GM11168 (cell line): ENCODE data around the gene ENTPD6.
"Not testable (repeated sequence)": the region's sequence is repeated elsewhere in the genome, so short reads cannot be mapped to it uniquely, and the experiment has no call there.

Experiments
- in situ Hi-C: fragments of 300-500 bp; cut with MboI; formaldehyde crosslinking; loops from one replicate; pipeline ENCODE4 v1.12.0; 2022; ENCODE audit warnings: low sequenced_read_pairs; ENCODE audit not compliant: unreplicated experiment

ENTPD6 gene

GRCh38 chr20:25195014-25195961, at the start of gene ENTPD6:
TSS of gene ENTPD6 (plus strand) at chr20:25195712. CDS start at chr20:25206537, 10,825 bp downstream.
- in situ Hi-C loops = loop anchor here (25.0 kb wide), 1 partner anchor 183 kb away; no protein-coding TSS in a partner anchor

- in situ Hi-C loops = no loop called here
Measured at GRCh38 chr20:25146976-25147375, 48.5 kb upstream of the ENTPD6 start.

GRCh38 chr20:25147716-25148115, 47.8 kb upstream of the ENTPD6 start:
- in situ Hi-C loops = no loop called here

GRCh38 chr20:25148181-25148981, 47.1 kb upstream of the ENTPD6 start:
- in situ Hi-C loops = no loop called here

- in situ Hi-C loops = no loop called here
Measured at GRCh38 chr20:25148982-25149846, 46.3 kb upstream of the ENTPD6 start.

GRCh38 chr20:25150016-25150415, 45.5 kb upstream of the ENTPD6 start:
- in situ Hi-C loops = no loop called here

- in situ Hi-C loops = no loop called here
Measured at GRCh38 chr20:25158043-25158442, 37.5 kb upstream of the ENTPD6 start.

- in situ Hi-C loops = no loop called here
Measured at GRCh38 chr20:25160467-25160866, 35.0 kb upstream of the ENTPD6 start.

GRCh38 chr20:25160897-25161296, 34.6 kb upstream of the ENTPD6 start:
- in situ Hi-C loops = no loop called here

GRCh38 chr20:25165128-25165527, 30.4 kb upstream of the ENTPD6 start:
- in situ Hi-C loops = no loop called here

- in situ Hi-C loops = not testable (repeated sequence)
Measured at GRCh38 chr20:25166105-25166782, 29.3 kb upstream of the ENTPD6 start.

GRCh38 chr20:25173321-25173720, 22.2 kb upstream of the ENTPD6 start:
- in situ Hi-C loops = no loop called here

- in situ Hi-C loops = no loop called here
Measured at GRCh38 chr20:25173886-25174308, 21.6 kb upstream of the ENTPD6 start.

- in situ Hi-C loops = loop anchor here (25.0 kb wide), 1 partner anchor 164 kb away; no protein-coding TSS in a partner anchor
Measured at GRCh38 chr20:25176184-25176583, 19.3 kb upstream of the ENTPD6 start.

- in situ Hi-C loops = loop anchor here (25.0 kb wide), 1 partner anchor 166 kb away; no protein-coding TSS in a partner anchor
Measured at GRCh38 chr20:25177890-25178321, 17.6 kb upstream of the ENTPD6 start.

GRCh38 chr20:25178563-25179438, 16.7 kb upstream of the ENTPD6 start:
- in situ Hi-C loops = loop anchor here (25.0 kb wide), 1 partner anchor 166 kb away; no protein-coding TSS in a partner anchor

GRCh38 chr20:25179439-25180089, 15.9 kb upstream of the ENTPD6 start:
- in situ Hi-C loops = loop anchor here (5.0 to 25.0 kb wide), 2 partner anchors 112 to 167 kb away; no protein-coding TSS in a partner anchor

GRCh38 chr20:25184391-25184790, 11.1 kb upstream of the ENTPD6 start:
- in situ Hi-C loops = loop anchor here (5.0 to 25.0 kb wide), 2 partner anchors 117 to 172 kb away; no protein-coding TSS in a partner anchor
